GM20000 (cell line): ENCODE results near the gene ABHD17C.

Source experiments
- DNase-seq: peaks from one replicate; pipeline ENCODE4 v3.0.0; 2012; ENCODE audit warnings: low spot score
- TF ChIP-seq, protein P1 (sequence below): IDR thresholded peaks from 2 replicates; pipeline ENCODE4 v1.5.1; 2012; ENCODE audit warnings: mild to moderate bottlenecking, control low read depth; ENCODE audit errors: extremely low read depth, missing control alignments

ABHD17C gene

GRCh38 chr15:80662757-80663553, 32.2 kb upstream of the ABHD17C start:
- DNase-seq: no peak
- TF ChIP-seq, protein P1, sequence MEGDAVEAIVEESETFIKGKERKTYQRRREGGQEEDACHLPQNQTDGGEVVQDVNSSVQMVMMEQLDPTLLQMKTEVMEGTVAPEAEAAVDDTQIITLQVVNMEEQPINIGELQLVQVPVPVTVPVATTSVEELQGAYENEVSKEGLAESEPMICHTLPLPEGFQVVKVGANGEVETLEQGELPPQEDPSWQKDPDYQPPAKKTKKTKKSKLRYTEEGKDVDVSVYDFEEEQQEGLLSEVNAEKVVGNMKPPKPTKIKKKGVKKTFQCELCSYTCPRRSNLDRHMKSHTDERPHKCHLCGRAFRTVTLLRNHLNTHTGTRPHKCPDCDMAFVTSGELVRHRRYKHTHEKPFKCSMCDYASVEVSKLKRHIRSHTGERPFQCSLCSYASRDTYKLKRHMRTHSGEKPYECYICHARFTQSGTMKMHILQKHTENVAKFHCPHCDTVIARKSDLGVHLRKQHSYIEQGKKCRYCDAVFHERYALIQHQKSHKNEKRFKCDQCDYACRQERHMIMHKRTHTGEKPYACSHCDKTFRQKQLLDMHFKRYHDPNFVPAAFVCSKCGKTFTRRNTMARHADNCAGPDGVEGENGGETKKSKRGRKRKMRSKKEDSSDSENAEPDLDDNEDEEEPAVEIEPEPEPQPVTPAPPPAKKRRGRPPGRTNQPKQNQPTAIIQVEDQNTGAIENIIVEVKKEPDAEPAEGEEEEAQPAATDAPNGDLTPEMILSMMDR: no peak

DNA sequence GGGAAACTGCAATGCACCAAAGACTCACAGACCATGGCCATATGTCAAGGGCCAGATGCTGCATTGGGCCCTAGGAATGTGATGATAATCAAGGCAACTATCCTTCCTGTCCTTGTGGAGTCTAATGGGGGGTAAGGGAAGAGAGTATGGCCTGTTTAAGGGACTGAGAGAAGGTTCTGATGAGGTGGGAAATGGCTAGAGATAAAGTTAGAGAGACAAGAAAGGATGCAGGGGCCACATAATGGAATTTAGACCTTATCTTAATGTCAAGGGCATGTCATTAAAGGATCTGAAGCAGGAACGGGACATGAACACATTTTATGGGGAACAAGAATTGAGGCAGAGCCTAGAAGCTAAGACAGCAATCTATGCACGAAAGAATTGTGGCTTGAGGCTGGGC, 30.0 kb upstream of the ABHD17C start:
- no peak for DNase-seq
- TF ChIP-seq, protein P1: no peak

DNA sequence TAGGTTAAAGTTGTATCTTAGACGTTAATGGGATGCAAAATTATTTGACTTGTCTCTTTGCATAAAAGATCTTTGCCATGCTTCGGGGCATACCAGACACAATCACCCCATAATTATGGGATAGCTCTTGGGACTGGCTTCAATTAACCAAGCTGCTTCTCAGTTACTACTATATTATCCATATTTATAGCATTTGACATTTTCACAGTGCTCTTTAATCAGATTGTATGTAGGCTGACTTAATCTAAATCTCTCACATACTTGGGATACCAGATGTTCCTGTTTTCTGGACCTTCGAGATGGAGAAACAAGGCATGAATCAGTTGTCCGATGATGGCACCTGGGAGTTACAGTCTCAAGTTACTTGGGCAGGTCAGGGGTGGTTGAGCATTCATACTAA, 27.2 kb upstream of the ABHD17C start:
- TF ChIP-seq, protein P1: no peak
- DNase-seq: no peak

DNA sequence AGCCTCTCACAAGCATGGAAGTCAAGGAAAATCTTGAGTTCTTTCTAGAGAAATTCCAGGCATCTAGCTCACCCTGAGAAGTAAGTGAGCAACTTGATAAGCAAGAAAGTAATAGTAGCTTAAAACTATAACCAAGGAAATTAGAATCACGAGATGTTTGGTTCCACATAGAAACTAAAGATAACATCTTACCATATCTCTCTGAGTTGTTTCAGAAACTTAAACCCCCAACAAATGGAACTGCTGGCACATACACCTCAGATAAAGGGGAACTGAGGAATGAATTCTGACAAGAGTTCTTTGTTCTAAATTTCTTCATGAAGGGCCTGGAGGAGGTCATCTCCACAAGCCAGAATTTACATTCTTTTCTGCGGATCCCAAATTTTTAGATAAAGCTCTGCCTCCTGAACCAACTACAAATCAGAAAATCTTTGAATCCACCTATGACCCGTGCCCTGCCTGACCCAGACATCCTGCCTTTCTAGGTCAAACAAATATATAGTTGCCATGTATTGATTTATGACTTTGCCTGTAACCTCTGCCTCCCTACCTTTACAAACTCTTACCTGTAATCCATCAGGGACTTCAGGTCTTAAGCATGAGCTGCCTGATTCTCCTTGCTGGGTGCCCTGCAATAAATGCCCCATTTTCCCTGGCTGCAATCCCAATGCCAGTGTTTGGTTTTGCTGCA, 26.4 kb upstream of the ABHD17C start:
- no peak for DNase-seq

GRCh38 chr15:80669663-80670273, 25.3 kb upstream of the ABHD17C start:
- TF ChIP-seq, protein P1: no peak
- DNase-seq: no peak

More for the DNA sequence above, 26.4 kb upstream of the ABHD17C start:
- TF ChIP-seq, protein P1: no peak

DNA sequence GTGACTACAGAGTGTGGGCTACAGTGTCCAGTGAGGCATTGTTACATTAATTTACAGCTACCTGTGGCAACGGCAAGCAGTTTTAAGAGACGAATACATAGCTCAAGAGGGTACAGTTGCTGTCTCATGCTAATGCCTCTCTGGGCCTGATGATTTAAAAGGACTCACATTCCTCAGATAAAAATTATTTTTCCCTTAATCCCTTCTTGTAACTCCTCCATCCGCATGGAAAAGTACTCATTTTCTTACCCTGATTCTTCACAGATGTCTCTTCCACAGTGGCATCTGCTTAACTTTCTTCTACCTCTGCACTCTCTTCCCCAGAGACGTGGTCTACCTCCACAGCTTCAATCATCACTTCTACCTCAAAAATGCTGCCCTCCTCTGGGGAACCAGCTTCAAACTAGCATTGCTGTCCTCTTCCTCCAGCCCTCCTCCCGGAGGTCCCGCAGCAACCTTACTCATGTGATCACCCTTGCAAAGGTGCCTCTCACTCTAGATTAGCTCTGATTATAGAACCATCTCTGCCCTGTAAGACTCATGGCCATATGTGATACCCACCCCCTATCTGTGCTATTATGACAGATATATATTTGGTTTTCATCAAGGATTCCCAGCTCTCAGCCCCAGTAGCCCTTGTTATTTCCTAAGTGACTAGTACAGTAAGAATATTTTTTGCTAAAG, 21.4 kb upstream of the ABHD17C start:
- TF ChIP-seq, protein P1: no peak
- no peak for DNase-seq
